Rectal smooth muscle tissue (tissue), 1 donor: ENCODE data around the gene STK32C.

Source experiments
- H3K27ac ChIP-seq: one replicate; pipeline ENCODE4 v1.7.0; 2013; ENCODE audit warnings: low read depth, low read length, inconsistent platforms
- H3K27me3 ChIP-seq: one replicate; pipeline ENCODE4 v1.7.0; 2013; ENCODE audit warnings: low read length; ENCODE audit not compliant: control insufficient read depth, insufficient read depth
- H3K36me3 ChIP-seq: one replicate; pipeline ENCODE4 v1.7.0; 2013; ENCODE audit warnings: low read length; ENCODE audit not compliant: control insufficient read depth, insufficient read depth
- H3K4me1 ChIP-seq: one replicate; pipeline ENCODE4 v1.7.0; 2013; ENCODE audit warnings: low read length; ENCODE audit not compliant: control insufficient read depth, insufficient read depth
- H3K4me3 ChIP-seq: one replicate; pipeline ENCODE4 v1.7.0; 2013; ENCODE audit warnings: low read length
- H3K9ac ChIP-seq: one replicate; pipeline ENCODE4 v1.7.0; 2013; ENCODE audit warnings: low read length

STK32C gene

DNA sequence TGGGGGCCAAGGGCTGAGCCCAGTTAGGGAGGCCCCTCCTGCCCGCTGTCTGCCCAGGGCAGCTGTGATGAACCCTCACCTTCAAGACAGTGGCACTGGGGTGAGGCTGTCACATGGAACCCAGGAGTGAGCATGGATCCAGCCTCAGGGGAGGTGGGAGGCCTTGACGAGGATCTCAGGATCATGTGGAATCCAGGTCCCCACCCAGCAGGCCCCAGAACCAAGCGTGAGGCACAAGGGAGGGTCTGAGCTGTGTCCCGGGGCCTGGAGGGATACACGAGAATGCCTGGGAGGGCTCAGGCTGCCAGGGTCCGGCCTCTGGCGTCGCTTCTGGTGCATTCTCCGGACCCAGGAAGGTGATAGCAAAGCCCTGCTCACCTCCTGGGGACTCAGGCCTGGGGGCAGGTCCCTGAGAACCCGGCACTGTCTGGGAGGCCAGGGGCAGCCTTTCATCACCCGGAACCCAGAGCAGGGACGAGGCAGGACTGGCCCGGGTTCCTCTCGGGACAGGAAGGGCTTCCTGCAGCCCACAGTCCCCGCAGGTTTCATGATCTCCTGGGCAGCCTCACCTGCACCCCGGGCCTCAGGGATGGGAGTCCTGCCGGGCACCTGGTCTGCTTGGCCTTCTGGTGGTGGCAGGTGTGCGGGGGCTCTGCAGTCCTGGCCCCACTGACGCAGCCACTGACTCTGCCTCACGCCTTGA, 103.5 kb downstream of the STK32C start:
- H3K27ac ChIP-seq, result no peak overlapping the region
- H3K4me3 ChIP-seq, result no peak overlapping the region
- H3K36me3 ChIP-seq, result no peaks in the 10 kb centered on the region
- no peaks in the 10 kb centered on the region for H3K4me1 ChIP-seq
- H3K27me3 ChIP-seq, result no peaks in the 10 kb centered on the region
- H3K9ac ChIP-seq, result no peak overlapping the region

DNA sequence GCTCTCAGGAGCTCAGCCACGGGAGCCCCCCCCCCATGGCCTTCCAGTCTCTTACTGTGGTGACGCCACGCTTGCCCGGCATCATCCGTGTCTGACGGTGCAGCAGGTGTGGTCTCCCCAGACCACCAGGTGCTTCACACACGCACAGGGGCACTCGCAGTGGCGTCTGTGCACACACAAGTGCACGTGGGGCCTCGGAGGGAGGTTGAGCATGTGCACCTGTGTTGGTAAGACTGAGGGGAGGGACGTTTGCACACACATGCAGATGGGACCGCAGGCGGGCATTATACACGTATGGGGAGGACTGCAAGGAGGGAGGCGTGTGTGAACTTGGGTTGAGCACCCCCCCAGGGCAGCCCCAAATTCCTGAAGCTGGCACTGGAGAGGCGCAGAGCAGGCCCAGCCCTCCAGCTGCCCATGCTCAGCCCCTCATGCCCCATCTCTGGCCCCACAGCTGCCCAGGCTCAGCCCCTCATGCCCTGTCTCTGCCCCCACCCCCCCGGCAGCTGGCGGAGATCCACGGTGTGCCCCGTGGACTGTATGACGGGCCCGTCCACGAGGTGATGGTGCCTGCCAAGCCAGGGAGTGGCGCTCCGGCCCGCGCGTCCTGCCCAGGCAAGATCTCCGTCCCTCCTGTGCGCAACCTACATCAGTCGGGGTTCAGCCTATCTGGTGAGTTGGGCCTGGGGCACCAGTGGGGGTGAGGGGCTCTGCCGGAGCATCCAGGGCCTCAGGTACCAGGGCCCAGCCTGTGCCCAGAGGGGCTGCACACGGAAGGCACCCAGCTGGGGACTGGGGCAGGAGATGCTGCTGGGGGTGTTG, 104.3 kb downstream of the STK32C start:
- no peak overlapping the region for H3K9ac ChIP-seq
- H3K27ac ChIP-seq, result no peak overlapping the region
- H3K27me3 ChIP-seq, result no peaks in the 10 kb centered on the region
- H3K4me3 ChIP-seq, result no peak overlapping the region
- H3K4me1 ChIP-seq, result no peaks in the 10 kb centered on the region
- no peaks in the 10 kb centered on the region for H3K36me3 ChIP-seq

DNA sequence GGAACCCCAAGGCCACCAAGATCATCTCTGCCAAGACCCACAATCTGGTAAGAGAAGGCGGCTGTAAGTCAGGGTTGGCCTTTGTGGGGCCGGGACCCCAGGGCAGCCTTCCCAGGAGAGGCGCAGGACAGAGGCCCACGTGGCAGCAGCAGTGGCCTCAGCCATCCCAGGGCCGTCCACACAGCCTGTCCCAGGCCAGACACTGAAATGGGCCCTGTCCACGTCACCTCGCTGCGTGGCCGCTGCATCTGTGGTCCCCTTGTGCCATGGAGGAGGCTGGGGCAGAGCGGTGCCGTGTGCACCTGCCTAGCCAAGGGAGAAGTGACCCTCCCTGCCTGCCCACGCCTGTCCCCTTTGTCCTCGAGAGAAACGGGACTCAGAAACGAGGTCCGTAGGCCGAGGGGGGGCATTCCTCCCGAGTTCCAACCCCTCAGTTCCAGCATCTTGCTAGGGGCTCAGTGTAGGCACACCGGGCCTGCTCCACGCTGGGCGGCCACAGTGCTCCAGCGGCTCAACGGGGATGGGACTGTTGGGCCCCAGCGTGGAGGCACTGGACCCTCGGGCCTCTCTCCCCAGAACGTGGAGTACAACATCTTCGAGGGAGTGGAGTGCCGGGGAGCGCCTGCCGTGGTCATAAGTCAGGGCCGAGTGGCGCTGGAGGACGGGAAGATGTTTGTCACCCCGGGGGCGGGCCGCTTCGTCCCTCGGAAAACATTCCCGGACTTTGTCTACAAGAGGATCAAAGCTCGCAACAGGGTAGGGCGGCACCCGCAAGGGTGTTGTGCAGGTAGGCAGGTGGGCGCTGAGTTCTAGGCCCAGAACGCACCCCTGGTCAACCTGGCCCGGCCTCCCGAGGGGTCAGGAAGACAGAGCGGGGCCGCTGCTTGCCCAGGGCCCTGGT, 105.4 kb downstream of the STK32C start:
- Histone ChIP-seq H3K4me1 (no peaks in the 10 kb centered on the region), H3K36me3 (no peaks in the 10 kb centered on the region), H3K9ac (no peak overlapping the region), H3K27me3 (no peaks in the 10 kb centered on the region), H3K4me3 (no peak overlapping the region), H3K27ac (no peak overlapping the region)

DNA sequence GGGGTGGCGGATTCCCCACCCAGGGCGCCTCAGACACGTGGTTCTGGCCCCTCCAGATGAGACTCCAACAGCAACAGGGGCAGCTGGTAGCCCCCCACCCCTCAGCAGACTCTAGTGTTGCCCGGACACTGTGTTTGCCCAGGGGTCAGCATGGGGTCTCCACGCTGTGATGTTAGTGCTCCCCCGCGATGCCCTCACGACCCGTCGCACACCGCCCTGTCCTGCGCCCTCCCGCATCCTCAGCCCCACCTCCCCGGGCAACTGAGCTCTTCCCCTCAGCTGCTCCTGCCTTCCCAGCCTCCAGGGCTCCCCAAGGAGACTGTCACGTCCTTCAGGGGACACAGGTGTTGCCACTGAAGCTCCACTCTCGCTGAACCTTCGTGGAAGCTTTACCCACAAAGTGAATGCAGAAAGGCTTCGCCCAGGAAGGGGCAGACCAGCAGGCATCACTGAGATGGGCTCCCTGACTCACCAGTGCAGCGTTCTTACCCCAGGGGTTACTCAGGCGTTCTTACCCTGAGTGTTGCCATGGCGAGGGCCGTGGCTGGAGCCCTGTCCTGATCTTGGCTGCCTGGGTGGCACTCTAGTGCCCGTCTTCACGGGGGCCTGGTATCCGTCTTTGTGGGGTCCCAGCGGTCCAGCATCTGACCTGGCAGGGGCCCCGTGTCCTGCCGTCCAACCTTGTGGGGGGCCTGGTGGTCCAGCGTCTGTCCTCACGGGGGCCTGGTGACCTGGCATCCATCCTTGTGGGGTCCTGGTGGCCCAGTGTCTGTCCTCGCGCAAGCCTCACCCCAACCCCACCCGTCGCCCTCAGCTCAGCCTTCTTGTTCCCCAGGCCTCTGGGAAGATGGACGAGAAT, 106.4 kb downstream of the STK32C start:
- Histone ChIP-seq H3K4me1 (no peaks in the 10 kb centered on the region), H3K27ac (no peak overlapping the region), H3K36me3 (no peaks in the 10 kb centered on the region), H3K27me3 (no peaks in the 10 kb centered on the region), H3K4me3 (no peak overlapping the region), H3K9ac (no peak overlapping the region)

DNA sequence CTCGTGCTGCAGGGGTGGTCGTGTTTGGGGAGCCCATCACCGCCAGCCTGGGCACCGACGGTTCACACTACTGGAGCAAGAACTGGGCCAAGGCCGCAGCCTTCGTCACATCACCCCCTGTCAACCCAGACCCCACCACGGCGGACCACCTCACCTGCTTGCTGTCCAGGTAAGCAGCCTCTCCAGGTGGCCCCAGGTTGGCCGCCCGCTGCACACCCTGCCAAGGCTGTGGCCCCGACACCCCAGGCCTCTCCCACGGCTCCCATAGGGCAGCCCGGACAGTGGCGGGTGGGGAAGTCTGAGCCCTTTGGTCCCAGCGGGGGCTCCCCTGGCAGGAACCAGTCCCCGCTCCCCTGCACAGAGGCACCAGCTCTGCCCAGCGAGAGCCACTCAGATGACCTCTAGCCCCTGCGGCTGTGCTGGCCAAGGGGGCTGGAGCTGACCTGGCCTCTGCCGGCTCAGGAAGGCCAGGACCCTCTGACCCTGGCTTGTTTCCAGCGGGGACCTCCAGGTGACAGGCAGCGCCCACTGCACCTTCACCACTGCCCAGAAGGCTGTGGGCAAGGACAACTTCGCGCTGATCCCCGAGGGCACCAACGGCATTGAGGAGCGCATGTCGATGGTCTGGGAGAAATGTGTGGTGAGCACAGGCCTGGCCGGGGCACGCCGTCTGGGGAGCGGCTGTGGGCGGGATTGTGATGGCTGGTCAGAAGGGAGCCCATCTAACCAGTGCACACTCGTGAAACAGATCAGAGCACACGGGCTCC, 107.2 kb downstream of the STK32C start:
- no peaks in the 10 kb centered on the region for H3K27me3 ChIP-seq
- no peak overlapping the region for H3K9ac ChIP-seq
- H3K4me1 ChIP-seq, result no peaks in the 10 kb centered on the region
- no peak overlapping the region for H3K4me3 ChIP-seq
- no peak overlapping the region for H3K27ac ChIP-seq
- no peaks in the 10 kb centered on the region for H3K36me3 ChIP-seq

DNA sequence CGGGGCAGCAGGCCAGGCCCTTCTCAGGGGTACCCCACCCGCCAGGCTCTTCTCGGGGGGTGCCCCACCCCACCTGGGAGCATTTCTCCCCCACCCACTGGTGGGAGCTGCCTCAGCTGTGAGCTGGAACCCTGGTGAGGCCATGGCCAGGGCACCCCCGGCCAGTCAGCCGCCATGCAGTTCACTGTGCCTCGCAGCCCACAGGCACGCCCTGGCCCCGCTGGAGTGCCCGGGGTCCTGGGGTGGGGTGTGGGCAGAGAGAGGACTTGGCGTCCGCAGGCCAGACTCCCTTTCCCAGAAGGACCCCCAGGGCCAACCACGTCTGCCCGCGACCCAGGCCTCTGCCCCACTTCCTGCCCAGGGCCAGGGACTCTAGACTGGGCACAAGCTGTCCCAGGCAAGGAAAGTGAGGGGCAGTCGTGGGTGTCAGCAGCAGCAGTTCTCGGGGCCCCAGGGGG, 107.9 kb downstream of the STK32C start:
- Histone ChIP-seq H3K9ac (no peak overlapping the region), H3K4me1 (no peaks in the 10 kb centered on the region), H3K36me3 (no peaks in the 10 kb centered on the region), H3K27me3 (no peaks in the 10 kb centered on the region), H3K27ac (no peak overlapping the region), H3K4me3 (no peak overlapping the region)

DNA sequence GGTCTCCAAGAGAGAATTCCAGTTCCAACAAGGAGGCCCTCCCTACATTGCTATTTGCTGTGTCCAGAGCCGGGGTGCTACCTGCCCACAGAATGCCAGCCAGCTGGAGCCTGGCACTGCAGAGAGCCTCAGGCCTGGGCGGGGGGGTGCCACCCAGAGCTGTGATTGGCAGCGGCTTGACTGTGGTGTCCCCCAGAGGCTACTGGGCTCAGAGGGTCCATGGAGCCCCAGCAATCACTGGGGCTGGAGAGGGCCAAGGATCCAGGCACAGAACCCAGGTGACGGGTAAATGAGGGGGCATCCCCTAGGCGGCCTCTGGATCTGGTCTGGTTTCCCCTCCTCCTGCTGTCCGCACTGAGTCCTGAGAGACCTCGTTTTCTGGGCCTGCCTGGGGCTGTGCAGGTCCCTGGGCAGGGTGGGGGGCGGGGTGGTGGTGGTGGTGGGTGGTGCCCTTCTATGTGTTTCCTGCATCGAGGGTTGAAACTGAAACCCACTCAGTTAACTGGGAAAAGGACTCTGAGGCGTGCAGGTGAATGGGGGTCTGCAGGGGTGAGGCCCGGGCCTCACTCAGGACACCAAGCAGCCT, 108.4 kb downstream of the STK32C start:
- Histone ChIP-seq H3K36me3 (no peaks in the 10 kb centered on the region), H3K27ac (no peak overlapping the region), H3K9ac (no peak overlapping the region), H3K4me1 (no peaks in the 10 kb centered on the region), H3K27me3 (no peaks in the 10 kb centered on the region), H3K4me3 (no peak overlapping the region)

DNA sequence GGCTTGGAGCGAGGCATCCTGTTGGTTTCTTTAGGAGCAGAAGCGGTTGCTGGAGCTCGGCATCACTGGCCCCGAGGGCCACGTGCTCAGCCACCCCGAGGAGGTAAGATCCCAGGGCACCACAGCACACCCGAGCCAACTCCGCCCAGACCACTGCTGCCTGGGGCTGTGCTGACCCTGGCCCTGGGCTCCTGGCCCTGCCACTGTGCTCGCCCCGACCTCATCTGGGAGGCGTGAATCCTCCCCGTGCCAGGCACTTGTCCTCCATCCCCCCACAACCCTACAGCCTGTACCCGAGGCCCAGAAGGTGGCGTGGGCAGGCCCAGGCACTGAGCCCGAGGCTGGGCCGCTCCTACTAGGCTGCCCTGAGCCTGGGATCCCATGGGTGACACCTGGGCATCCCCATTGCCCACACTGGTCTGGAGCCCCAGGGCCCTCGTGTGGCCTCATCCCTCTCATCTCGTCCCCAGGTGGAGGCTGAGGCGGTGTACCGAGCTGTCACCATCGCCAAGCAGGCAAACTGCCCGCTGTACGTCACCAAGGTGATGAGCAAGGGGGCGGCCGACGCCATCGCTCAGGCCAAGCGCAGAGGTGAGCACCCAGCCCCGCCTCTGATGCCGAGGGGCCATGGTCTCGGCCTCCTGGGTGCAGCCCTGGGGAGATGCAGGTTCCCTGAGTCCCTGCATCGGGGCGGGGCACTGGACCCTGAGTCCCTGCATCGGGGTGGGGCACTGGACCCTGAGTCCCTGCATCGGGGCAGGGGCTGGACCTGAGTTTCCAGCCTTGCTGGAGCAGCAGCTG, 109.2 kb downstream of the STK32C start:
- no peaks in the 10 kb centered on the region for H3K4me1 ChIP-seq
- H3K27me3 ChIP-seq, result no peaks in the 10 kb centered on the region
- H3K4me3 ChIP-seq, result no peak overlapping the region
- H3K9ac ChIP-seq, result no peak overlapping the region
- H3K27ac ChIP-seq, result no peak overlapping the region
- no peaks in the 10 kb centered on the region for H3K36me3 ChIP-seq

DNA sequence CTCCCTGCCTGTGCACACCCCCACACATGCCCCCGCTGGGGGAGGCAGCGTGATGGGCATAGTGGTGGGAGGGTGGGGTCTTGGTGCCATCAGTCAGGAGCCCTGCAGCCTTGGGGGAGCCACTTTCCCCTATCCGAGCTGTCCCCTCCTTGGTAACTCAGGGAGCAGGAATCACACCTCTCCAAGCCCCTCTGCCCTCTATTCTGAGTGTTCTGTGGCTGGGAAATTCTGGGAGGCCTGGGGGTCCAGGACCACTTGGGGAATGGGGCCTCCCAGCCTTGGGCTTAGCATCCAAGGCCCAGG, 109.7 kb downstream of the STK32C start:
- H3K9ac ChIP-seq, result no peak overlapping the region
- no peaks in the 10 kb centered on the region for H3K27me3 ChIP-seq

DNA sequence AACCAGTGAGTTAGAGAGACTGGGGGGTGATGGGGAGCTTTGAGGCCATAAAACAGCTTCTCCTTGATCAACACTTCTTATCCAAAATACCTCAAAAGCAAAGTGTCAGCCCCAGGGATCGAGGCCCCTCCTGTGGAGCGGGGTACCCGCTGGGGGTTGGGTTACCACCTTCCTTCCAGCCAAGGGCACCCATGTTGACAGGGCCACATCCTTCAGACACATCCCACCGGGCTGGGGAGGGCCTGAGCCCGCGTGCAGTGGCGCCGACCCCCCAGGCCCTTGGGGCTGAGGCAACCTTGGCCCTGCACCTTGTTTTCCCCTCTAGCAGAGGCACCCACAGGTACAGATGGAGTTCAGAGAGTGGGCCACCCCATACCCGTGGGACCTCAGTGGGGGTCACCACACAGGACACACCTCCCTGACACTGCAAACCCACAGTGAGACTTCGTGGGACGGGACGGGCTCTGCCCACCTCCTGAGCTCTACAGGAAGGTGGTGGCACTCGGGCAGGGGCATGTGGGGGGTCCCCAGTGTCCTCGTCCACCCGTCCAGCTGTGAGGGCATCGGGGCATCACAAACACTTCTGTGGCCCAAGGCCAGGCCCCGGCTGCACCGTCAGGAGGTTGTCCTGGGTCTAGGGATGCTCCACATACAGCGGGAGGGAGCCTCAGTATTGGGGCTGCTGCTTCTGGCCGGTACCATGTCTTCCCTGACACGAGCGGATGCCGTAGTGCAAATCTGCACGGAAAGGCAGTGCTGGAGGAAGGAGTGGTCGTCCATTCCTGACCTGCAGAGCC, 110.3 kb downstream of the STK32C start:
- no peak overlapping the region for H3K27ac ChIP-seq
- no peaks in the 10 kb centered on the region for H3K36me3 ChIP-seq
- no peak overlapping the region for H3K9ac ChIP-seq

More for the DNA sequence above, 109.7 kb downstream of the STK32C start:
- no peak overlapping the region for H3K27ac ChIP-seq
- no peaks in the 10 kb centered on the region for H3K36me3 ChIP-seq
- H3K4me1 ChIP-seq, result no peaks in the 10 kb centered on the region
- H3K4me3 ChIP-seq, result no peak overlapping the region

More for the DNA sequence above, 110.3 kb downstream of the STK32C start:
- Histone ChIP-seq H3K4me1 (no peaks in the 10 kb centered on the region), H3K4me3 (no peak overlapping the region), H3K27me3 (no peaks in the 10 kb centered on the region)
